Forelimb muscle (tissue), 1 donor: ENCODE data around the gene COQ9. TPM values are rescaled to one million over a fixed set of nuclear protein-coding genes. Genes with fewer than 3 reads are reported as not detected.

Experiments used
- DNase-seq: peaks from one replicate; pipeline ENCODE4 v3.0.0-alpha.2; 2013; ENCODE audit warnings: low read depth
- polyA plus RNA-seq: library from polyadenylated mRNA; unstranded; fragments of 120-200 nt; gene quantifications from one replicate; pipeline ENCODE4 v1.2.1, GENCODE V29; 2013; ENCODE audit not compliant: insufficient read length

Gene COQ9
- polyA plus RNA-seq, 1 donor: 76.5 TPM

DNA sequence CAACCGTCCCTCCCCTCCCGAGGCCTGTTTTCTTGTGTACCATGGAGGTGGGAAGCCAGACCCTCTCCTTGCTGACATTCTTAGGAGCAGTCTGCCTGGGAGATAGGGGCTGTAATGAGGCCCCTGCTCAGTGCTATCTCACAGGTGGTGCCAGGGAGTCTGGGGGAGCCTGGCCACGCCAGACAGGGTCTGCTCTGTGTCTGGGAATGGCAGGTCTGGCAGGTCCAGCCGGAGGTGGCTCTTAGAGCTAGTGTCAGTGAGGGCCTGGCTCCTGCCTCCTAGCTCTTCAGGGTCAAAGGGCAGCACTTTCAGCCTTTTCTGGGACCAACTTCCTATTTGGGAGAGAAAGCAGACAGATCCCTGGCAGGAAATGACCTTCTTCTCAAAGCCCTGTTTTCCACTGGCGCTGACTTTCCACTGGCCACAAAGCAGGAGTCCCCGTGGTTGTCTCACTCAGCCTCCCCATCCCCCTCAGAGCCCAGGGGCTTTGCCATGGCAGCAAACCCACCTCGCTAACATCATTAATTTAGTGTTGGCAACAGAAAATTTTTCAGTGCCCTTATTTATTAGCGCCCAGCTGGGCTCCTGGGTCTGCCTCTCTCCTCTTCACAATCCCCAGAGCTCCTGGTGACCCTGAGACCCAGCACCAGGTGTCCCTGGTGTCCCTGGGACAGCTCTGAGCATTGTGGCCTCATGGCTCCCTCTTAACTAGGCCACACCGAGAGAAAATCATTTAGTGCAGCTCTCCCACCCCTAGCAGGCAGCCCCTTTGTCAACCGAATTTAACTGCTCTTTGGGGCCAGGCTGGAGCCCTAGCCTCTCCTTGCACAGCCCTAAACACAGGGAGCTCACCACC is 63.0 kb downstream of the COQ9 start:
- no peak for DNase-seq

Other genes with a start within 250 kb of the COQ9 start
- gene ARL2BP, start 202.2 kb upstream of the COQ9 start, polyA plus RNA-seq: 41.7 TPM
- gene PLLP, start 162.8 kb upstream of the COQ9 start, polyA plus RNA-seq: 1.1 TPM
- 0.24 TPM for gene CCL22, start 88.7 kb upstream of the COQ9 start, polyA plus RNA-seq
- gene CX3CL1, start 75.0 kb upstream of the COQ9 start, polyA plus RNA-seq: 5.6 TPM
- gene CCL17, start 42.7 kb upstream of the COQ9 start, polyA plus RNA-seq: not detected
- gene CIAPIN1, start 94 bp upstream of the COQ9 start, polyA plus RNA-seq: 65.4 TPM
- gene POLR2C, start 15.2 kb downstream of the COQ9 start, polyA plus RNA-seq: 44.2 TPM
- 8.4 TPM for gene DOK4, start 39.0 kb downstream of the COQ9 start, polyA plus RNA-seq
- 12.2 TPM for gene CCDC102A, start 89.1 kb downstream of the COQ9 start, polyA plus RNA-seq
- gene ADGRG5, start 95.2 kb downstream of the COQ9 start, polyA plus RNA-seq: 1.7 TPM
- 5.8 TPM for gene ADGRG1, start 181.2 kb downstream of the COQ9 start, polyA plus RNA-seq
- 0.29 TPM for gene ADGRG3, start 220.8 kb downstream of the COQ9 start, polyA plus RNA-seq
- gene DRC7, start 247.3 kb downstream of the COQ9 start, polyA plus RNA-seq: 0.28 TPM